Hippocampal formation (tissue), 2 donors: Measurements from ENCODE around the gene NAA20.
A peak's percentile ranks its signal among the peaks of the same experiment; 100 is the strongest.

Source experiments
- DNase-seq, 2 donors: peaks; one replicate each; lab custom pipeline; 2025; lab: John Stamatoyannopoulos, UW

Gene NAA20, protein sequence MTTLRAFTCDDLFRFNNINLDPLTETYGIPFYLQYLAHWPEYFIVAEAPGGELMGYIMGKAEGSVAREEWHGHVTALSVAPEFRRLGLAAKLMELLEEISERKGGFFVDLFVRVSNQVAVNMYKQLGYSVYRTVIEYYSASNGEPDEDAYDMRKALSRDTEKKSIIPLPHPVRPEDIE

DNA sequence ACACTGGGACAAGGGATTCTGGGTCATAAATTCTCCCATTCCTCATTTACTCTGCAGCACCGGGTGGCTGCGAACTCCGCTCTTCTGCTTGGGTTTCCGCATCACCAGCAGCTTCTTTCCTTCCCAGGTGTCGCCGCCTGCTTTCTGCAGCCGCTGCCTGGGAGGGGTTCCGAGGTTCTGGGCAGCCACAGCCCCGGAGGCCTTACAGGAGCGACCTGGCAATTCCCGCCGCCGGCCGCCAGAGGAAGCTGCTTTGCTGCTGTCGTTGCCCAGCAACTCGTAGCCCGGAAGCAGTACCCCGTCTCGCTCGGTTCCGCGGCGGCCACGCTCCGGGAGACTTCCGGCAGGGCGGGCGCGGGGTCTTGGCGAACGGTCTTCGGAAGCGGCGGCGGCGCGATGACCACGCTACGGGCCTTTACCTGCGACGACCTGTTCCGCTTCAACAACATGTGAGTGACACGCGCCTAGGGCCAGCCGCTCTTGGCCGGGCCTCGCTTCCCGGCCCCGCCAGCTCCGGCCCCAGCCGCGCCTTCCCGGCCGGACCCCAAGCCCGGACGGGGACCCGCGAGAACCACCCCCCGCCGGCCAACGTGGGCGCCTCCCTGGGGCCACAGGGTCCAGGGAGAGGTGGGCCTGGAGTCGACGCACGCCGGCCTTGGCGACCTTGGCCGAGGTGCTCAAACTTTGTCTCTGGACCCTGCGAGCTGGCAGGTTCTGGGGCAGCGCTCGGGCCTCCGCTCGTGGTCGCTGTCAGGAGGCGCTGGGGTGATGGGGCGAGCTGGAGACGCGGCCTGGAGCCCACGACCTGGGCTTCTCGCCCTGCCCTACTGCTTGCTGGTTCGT is at the start of gene NAA20:
TSS of gene NAA20 (plus strand) at position 362 of the 843 bp plus-strand sequence. CDS start at position 397, 35 bp downstream.
- peak; percentile 88 for DNase-seq

DNA sequence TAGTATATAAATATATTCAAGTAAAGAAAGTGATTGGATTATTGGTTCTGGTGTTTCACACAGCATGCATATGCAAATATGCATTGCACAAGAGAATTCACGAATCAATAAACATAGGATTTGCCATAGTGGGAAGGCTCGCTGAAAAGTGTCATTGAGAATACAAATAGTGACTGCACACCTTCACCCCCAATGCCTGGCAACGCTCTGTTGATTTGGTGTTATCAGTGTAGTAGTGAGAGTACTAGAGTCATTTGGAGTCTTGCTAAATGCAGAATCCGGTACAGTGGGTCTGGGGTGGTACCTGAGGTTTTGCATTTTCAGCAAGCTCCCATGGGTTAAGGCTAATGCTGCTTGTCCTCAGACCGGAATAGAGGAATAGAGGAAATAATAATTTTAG is 49.7 kb upstream of the NAA20 start:
- DNase-seq = no peak

DNA sequence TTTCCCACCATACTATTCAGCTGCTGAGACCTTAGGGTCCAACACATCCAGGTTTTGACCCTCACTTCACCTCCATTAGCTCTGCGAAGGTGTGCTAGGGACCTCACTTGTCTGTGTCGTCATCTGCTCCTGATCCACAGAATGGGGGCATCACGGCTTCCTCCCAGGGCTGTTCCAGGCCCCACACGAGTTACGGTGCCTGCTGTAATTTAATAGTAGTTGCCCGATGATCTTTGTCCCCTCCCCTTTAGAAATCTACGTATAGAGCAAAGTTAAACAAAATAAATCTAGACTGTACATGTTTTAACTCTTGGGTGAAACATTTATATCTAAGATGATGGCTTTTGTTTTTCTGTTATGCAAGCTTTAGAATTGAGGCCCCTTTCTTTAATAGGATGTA is 49.1 kb upstream of the NAA20 start:
- no peak for DNase-seq

DNA sequence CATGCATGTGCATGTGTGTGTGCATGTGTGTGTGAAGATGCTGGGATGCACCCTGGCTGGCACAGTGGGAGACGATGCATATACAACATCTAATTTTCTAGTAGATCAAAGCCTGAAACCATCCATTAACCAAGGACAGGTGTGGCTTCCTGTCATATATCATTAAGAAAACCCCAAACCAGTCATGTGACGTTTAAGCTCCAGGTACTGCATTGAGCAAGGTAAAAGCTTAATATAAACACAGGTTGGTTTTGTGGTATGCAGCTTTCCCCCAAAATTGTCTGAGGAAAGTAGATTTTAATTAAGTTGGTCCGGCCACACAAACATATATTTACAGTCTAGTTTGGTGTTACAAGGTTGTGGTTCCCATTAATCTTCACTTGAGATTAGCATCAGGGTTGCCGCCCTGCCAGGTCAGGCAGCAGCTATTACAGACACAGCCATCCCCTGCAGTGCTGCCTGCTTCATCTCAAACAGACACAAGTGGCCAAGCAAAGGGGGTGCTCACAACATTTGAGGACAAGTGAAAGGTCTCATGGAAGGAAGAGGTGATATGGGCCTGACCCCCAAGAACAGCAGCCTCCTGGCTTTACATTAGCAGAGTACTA is 48.6 kb upstream of the NAA20 start:
- no peak for DNase-seq

DNA sequence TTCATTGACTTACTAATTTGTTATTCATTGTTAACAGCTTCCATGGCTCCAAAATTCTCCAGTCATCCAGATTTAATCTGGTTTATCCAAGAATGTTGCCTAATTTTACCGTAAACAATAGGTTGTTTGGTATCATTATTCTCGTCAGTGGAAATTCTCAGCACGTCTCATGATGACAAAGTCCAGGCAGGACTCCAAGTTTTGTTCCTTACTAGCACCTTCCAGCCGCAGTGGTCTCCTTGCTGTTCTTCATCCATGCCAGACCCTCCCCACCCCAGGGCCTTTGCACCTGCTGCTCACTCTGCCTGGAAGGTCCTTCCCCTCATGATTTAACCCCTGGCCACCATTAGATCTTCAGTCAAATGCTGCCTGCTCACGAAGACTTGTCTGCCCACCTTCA is 48.1 kb upstream of the NAA20 start:
- DNase-seq = no peak

DNA sequence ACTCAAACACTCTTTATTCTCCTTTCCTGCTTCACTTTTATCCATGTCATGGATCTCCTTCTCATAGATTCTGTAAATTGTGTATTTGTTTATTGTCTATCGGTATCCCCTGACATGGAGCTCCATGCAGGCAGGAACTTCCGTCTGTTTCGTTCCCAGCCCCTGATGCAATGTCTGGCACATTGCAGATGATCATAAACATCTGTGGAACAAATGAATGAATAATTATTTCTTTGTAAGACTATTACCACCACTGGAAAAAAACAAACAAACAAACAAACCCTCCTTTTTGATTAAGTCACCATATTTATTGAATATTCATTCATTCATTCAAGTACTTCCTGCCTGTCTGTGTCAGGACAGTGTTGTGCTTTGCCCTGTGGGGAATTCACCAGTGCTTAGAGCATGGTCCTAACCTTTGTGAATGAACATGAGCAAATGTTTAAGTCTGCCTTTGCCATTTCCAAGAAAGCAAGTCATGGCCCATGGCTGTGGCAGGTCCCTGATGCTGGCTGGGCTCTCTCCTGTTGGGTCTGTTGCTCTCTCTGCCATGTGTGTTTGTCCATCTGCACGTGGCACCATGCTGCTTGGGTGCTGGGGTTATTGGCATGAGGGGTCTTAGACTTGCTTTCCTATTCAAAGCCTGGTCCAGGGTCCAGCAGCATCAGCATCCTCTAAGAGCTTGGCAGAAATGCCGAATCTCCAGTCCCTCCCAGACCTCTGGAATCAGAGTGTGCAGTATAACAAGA is 47.5 kb upstream of the NAA20 start:
- DNase-seq = no peak

DNA sequence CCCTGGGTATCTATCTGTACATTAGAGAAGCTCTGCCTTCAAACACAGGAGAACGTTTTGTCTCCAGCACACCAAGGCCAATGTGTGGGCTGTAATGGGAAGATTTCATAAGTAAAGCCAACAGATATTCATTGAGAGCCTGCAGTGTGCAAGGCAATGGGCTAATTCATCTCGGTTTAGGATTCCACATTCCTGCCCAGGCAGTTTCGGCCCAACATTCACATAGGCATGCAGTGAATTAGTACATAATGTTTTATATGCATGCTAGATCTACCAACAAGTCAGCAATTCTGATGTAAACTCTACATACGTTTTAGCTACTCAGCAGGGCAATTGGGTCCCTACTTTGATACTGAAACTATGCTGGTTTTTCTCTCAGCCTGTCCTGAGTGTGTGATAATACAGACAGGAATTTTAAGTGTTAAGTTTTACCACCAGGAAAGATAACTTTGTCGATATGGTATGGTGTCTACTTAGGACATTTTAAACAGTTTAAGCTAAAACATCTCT is 46.9 kb upstream of the NAA20 start:
- no peak for DNase-seq

DNA sequence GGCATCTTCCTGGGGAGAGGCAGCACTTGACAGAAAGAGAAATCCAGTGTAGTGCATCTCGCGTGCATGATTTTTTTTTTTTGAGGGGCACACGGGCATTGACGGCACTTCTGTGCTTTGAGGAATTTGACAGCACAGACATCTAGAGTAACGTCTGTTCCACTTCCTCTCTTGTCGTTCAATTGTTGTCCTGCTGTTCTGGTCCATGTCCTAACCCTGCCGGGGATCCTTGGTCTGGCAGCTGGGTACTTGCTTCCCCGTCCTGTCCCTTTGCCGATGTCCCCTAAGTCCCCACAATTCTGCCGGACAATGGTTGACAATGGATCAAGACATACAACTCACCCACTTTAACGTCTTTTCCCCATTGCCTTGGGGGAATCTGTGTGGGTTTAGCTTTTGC is 46.0 kb upstream of the NAA20 start:
- no peak for DNase-seq

DNA sequence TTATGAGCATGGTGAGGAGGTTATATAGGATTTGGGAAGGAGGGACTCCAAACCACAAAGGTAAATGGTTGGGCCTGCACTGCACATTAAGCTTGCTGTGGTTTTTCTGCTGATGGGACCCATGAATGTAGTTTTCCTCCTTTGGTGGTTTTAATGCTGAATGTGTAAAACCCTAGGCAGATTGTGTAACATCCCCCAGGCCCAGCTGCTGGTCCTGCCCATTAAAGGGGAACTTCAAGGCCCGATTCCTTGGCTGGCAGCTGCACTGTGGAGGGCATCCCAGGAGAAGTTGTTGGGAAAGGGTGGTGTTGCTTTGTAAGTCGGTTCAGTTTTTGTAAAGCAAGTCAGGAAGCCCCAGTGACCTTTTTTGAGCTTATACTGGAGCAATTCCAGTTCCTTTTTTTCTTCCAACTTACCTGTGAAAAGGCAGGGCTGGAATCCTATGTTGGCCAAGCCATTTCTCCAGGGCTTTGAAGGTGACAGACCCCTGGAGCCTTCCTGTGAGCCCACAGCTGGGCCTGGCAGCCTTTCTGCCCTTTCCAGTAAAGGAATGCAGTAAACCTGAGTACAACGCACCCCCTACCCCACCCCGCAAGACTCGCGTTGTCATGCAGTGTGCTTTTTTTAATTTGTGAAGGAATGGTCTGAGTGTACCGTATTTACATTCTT is 43.1 kb upstream of the NAA20 start:
- DNase-seq = peak; percentile 40 to 55

DNA sequence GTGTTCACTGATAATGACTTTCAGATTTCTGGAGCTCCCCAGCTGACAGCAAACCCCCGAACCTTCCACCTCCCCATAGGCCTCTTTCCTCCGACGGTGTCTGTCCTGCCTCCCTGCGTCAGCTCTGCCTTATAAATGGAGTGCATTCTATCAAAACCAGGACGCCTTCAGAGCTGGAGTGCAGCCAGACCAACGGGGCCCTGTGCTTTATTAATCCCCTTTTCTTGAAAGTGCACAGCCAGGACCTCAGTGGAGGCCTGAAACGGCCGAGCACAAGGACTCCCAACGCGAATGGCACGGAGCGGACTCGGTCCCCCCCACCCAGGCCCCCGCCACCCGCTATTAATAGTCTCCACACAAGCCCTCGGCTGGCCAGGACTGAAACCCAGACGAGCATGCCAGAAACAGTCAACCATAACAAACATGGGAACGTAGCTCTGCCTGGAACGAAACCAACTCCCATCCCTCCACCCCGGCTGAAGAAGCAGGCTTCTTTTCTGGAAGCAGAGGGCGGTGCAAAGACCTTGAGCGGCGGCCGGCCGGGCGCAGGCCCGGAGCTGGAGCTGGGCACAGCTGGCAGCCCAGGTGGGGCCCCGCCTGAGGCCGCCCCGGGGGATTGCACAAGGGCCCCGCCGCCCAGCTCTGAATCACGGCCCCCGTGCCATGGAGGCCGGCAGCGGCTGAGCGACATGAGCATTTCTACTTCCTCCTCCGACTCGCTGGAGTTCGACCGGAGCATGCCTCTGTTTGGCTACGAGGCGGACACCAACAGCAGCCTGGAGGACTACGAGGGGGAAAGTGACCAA is 42.3 kb upstream of the NAA20 start:
- peak; percentile 90 to 91 for DNase-seq

DNA sequence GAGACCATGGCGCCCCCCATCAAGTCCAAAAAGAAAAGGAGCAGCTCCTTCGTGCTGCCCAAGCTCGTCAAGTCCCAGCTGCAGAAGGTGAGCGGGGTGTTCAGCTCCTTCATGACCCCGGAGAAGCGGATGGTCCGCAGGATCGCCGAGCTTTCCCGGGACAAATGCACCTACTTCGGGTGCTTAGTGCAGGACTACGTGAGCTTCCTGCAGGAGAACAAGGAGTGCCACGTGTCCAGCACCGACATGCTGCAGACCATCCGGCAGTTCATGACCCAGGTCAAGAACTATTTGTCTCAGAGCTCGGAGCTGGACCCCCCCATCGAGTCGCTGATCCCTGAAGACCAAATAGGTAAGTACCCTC is 41.7 kb upstream of the NAA20 start:
- DNase-seq = no peak

DNA sequence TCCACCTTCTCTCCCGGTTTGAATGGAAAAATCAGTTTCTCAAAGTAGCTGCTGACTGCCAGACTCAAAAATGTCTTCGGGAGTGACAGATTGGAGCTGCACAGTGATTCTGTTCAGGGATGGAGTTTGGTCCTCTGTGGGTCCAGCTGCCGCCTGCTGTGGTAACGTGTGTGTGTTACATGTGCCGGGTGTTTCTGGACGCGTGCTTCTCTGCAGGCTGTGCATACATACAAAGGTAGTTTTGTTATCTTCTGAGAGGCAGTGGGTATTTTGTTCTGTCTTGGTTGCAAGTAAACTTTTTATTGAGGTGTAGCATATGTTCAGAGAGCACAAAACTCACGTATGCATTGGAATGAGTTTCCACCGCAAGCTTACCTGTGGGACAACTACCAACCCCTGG is 41.3 kb upstream of the NAA20 start:
- peak in 1 of 2 donors; percentile 21 for DNase-seq

DNA sequence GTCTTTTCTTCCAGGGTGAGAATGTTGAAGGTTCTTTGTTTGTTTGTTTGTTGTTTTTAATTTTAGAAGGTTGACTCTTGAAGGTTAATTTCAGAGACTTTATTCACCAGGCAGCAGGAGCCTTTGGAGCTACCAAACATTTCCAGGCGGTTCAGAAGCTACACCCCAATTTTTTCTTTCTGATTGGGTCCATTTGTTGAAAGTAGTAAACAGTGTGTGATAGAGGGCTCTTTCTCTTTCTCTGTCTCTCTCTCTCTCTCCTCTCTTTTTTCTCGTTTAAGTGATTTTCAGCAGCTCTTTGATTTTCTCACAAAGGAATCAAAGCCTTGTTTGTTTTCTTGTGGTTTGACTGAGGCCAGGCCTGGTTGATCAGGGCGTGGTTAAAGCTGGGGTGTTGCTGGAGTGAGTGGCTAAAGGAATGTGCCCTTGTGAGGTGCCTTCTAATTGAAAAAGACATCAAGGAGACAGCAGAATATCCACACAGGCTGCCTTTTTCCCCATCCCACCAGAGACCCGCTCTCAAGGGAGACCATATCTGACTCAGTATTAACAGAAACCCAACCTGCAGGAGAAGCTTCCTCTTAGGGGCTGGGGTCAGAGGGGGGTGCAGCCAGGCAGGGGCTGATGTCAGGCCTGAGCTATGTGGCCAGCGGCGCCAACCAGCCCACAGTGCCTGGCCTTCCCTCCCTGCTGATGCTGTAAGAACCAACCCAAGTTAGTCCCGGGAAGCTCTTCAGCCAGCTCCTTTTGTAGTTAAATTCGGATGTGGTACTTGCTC is 40.4 kb upstream of the NAA20 start:
- peak; percentile 54 to 82 for DNase-seq

DNA sequence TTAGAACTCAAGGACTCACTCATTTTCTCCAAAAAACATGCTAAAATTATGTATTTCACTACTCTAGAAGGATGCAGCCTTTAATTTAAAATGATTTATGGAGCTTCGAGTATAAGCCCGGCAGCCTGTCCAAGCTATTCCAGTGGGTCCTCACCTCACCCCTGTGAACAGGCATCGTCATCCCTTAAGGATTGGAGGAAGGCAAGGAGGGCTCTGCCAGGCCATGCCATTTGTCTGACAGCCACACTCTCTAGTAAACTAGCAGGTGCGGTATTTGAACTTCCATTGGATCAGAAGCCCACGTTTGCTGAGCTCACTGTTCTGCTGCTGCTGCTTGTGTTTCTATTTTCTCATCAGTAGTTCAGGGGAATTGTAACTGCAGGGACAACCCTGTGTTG is 39.8 kb upstream of the NAA20 start:
- no peak for DNase-seq

DNA sequence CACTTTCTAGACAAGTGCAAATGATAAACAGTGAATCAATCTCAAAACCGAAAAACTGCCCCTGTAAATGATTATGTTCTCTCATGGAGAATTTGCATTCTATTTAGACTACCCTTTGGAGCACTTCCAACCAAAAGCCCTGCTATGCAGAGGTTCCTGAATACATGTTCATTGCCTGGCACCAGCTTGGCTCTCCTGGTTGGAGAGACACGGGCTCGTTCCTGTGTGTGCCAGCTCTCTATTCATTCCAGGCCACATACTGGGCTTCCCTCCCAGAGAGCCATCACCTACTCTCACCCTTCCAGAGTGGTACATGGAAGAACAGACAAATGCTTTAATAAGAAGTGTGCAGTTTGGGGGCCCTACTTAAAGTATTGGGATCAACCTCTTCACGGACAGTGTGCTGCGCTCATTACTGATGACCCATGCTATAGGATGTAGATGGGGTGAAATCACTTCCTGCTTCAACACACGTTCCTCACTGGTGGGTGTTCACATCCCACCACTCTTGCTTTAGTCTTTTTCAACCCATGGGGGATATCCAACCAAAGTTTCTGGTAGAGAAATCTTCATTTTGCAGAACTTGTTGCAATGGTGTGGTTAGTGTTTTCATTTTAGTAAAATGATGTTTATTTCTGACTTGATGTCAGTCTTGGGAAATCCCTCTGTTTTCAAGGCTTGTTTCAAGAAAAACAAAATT is 38.5 kb upstream of the NAA20 start:
- peak in 1 of 2 donors; percentile 10 for DNase-seq

DNA sequence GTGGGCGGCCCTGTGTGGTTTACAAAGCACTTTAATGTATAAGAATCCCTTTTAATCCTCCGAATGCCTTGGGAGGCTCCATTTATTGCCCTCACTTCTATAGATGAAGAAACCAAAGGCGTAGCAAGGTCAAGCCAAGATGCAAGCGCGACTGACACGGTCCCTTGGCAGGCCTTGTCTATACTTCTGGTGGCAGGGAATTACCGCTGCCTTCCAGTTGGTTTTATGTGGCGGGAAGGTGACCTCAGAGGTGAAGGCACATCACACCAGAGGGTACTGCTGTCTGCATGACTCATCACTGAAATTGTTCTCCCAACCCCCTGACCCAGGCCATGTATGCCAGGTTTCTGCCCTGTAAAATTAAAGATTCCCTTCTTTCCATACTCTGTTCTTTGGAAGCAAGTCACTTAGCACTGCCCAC is 36.1 kb upstream of the NAA20 start:
- no peak for DNase-seq

DNA sequence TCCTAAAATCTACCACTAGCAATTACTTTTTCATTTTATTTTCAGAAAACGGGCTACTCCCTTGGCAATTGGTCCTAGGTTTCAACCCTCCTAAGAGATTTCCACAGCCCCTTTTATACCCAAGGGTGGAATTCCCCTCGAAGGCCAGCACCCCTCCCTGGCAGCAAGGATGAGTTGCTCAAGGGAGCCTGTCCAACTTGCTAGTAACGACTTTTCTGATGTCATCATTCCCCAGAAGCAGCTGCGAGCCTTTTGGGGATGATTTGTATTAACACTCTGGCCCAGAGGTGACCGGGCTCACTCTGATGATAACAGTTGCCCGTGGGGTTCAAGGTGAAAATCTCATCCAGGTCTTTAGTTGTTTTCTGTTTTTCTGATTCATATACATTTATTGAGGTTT is 30.7 kb upstream of the NAA20 start:
- no peak for DNase-seq

DNA sequence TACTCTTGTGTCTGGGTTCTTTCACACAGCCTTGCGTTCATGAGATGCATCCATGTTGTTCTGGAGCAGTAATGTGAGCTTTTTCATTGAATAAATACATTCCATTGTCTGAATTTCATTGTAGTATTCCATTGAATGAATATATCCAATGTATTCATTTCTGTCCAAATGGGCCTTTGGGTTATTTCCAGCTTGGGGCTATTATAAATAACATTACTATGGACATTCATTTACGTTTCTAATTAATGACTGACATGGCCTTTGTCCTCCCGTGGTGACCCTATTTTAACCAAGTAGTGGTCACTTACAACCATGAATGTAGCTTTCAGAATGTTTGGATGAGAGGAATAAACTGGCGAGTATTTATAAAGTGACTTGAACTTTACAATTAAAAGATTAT is 30.1 kb upstream of the NAA20 start:
- DNase-seq = peak in 1 of 2 donors; percentile 26

DNA sequence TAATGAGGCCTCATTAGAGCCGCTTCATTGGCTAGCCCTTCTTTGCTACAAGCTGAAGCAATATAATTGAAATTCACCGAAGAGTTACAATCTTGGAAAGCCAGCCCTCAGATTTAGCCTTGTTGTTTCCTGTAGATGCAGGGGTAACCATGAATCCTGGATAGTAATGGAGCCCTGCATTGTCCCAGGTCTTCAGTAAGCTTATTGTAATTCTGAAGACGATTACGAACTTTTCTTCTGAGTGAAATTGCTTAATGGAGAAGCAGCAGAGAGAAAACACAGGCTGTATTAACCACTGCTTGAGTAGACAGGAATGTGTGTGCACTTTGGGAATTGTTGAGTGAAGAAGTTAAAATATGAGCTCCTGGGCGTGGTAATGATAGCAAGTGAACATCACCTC is 26.3 kb upstream of the NAA20 start:
- no peak for DNase-seq
